Heart left ventricle (tissue), 16 donors: Measurements from ENCODE around the gene GALNT10. TPM values are rescaled to one million over a fixed set of nuclear protein-coding genes. Genes with fewer than 3 reads are reported as not detected.
A peak's percentile ranks its signal among the peaks of the same experiment; 100 is the strongest.

Experiments used
- ATAC-seq, 4 donors: fragments of 200-7000 bp; cut with Tn5 transposase; one replicate each; pipeline ENCODE4 v1.9.1; 2020 to 2022; ENCODE audit warnings: moderate library complexity in 4 of 4, mild to moderate bottlenecking in 3 of 4, moderate number of reproducible peaks in 1 of 4
- DNase-seq, 5 donors: peaks; one replicate each; pipeline ENCODE4 v3.0.0-alpha.2; 2020
- H3K27ac ChIP-seq, 12 donors: fragments of 200-600 bp; sonication (generic) in 4 of 12; one replicate each; pipeline versions ENCODE4 v1.5.0 to v1.8.0; 2016 to 2022; ENCODE audit warnings: mild to moderate bottlenecking in 2 of 12
- H3K27me3 ChIP-seq, 9 donors: fragments of 200-600 bp; sonication (generic) in 2 of 9; one replicate each; pipeline versions ENCODE4 v1.5.1 to v1.8.0; 2016 to 2022; ENCODE audit warnings: mild to moderate bottlenecking in 3 of 9
- H3K36me3 ChIP-seq, 9 donors: fragments of 200-600 bp; sonication (generic) in 2 of 9; one replicate each; pipeline versions ENCODE4 v1.5.0 to v1.8.0; 2018 to 2022; ENCODE audit warnings: mild to moderate bottlenecking in 2 of 9
- H3K4me1 ChIP-seq, 12 donors: fragments of 200-600 bp; sonication (generic) in 4 of 12; one replicate each; pipeline versions ENCODE4 v1.5.0 to v1.8.0; 2016 to 2022; ENCODE audit warnings: mild to moderate bottlenecking in 3 of 12
- H3K4me3 ChIP-seq, 12 donors: fragments of 200-600 bp; sonication (generic) in 4 of 12; one replicate each; pipeline versions ENCODE4 v1.5.0 to v1.8.0; 2017 to 2022; ENCODE audit warnings: mild to moderate bottlenecking in 9 of 12, moderate library complexity in 4 of 12
- H3K9me3 ChIP-seq, 12 donors: fragments of 200-600 bp; sonication (generic) in 4 of 12; one replicate each; pipeline versions ENCODE4 v1.5.0 to v1.8.0; 2016 to 2022; ENCODE audit warnings: mild to moderate bottlenecking in 1 of 12
- CTCF ChIP-seq, 12 donors: fragments of 200-600 bp; sonication (generic) in 4 of 12; IDR thresholded peaks; one replicate each; pipeline versions ENCODE4 v1.5.0 to v1.8.0; 2018 to 2022; ENCODE audit warnings: antibody characterized with exemption in 12 of 12, mild to moderate bottlenecking in 5 of 12
- POLR2A ChIP-seq, 2 donors: fragments of 450-650 bp; IDR thresholded peaks; one replicate each; pipeline ENCODE4 v1.6.1; 2017; ENCODE audit warnings: antibody characterized with exemption in 2 of 2, mild to moderate bottlenecking in 2 of 2, moderate library complexity in 2 of 2
- WGBS, 4 donors: extraction: QIAGEN DNeasy Blood & Tissue Kit in 2 of 4; methylation state at CpG; one replicate each; pipeline versions ENCODE4 v1.1.5 to v1.1.7; 2013 to 2018; 5-methylcytosine and 5-hydroxymethylcytosine counted together
- intact Hi-C, 10 donors: fragments of 100-400 bp; cut with DNase I; formaldehyde crosslinking; loops; one replicate each; pipeline versions ENCODE4 v1.11.1 to v1.14.2; 2022
- polyA plus RNA-seq, 2 donors: library from polyadenylated mRNA; stranded (reverse); fragments of 200-250 nt; gene quantifications; one replicate each; pipeline ENCODE4 v1.2.3, GENCODE V29; 2013
- total RNA-seq, 9 donors: library from RNA; depleted of rRNA in 2 of 9; stranded (reverse); fragments of >200 nt in 2 of 9; fragmentation: NEBNext Ultra II Directional in 3 of 9; extraction: Animal tissue kit (Norgen Biotek cat#: 25700) in 3 of 9; gene quantifications; one replicate each; pipeline versions ENCODE4 v1.1.0 to v1.2.4, GENCODE V29; 2016 to 2023
- donor health status: ischemic (EF 13 %, LVEDD 7.1; RV severe dilation, severe dysfunction).
- donor health status: healthy with polysubstance abuse.
- donor health status: DM: no; HTN: yes; CAD: no.
- donor health status: DM: no; HTN: no; CAD: no.
- donor health status: ischemic (EF 25% LVEDD 6.9; RV normal size, moderate dysfunction).
- donor health status: ischemic (EF 25% LVEDD 5.7; RV mildly dilated, moderate dysfunction).
- donor health status: healthy.
- donor health status: DM: yes; HTN: yes; CAD: no.
- donor health status: ischemic (EF 35%, LVEDD 5.7; RV mildly dilated, moderate dysfunction).
- donor health status: nonischemic (EF 11% LVEDD 7.7; RV severe dilation, severe dysfunction).
- donor health status: DM: yes; HTN: yes; CAD: no.
- donor health status: PGD.
- donor health status: ischemic (EF 29% LVEDD 5.4; RV normal size, mild dysfunction).
- donor health status: nonischemic (EF 23%, LVEDD 6.1; RV moderate dilation, normal function).

GALNT10 gene
- total and polyA plus RNA-seq, 11 donors, result 2.7 to 20.7 (median 14.4) TPM

DNA sequence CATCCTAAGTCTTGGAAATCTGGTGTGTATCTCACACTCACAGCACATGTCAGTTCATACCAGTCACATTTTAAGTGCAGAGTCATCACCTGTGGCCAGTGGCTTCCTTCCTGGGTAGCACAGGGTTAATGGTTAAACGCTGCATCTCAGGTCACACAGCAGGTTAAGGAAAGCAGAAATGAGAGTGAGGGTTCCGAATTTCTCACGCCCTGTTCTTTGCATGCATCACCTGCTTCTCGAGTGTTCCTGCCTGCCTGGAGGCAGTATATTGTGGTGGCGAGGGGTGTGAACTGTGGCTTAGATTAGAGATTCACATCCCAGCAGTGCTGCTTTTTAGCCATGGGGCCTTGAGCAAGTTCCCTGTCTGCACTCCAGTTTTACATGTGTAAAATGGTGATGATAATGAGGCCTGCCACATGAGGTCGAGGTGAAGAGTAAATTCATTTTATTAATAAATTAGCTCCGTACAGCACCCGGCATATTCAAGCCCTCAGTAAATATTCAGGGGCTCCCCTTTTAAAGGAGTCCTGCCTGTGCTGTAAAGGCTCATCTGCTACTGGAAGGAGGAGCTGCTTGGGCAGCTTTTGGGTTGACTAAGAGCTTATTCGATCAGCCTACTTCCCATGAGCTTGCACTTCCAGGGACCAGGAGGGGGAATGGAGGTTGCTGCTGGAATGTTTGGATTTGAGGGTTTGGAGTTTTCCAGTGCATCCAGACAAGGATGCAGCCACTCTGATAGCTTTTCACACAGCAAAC is 194.1 kb downstream of the GALNT10 start:
- peaks cover 0 to 63% (median 17%) of the 10 kb centered on the region in 9 donors for H3K36me3 ChIP-seq
- H3K4me3 ChIP-seq, result no peak overlapping the region
- no peaks in the 10 kb centered on the region for H3K27me3 ChIP-seq
- DNase-seq (no peak), ATAC-seq (no peak)
- intact Hi-C loops, result no loop called here
- peaks cover 0 to 10% (median 0%) of the 10 kb centered on the region in 12 donors for H3K4me1 ChIP-seq
- WGBS, 4 donors, result 72 to 83% (median 80%) methylated on average over 9 of the region's 9 CpGs
- TF ChIP-seq CTCF (IDR thresholded peaks at IDR 0.05), result no peak
- no peaks in the 10 kb centered on the region for H3K9me3 ChIP-seq
- H3K27ac ChIP-seq, result no peak overlapping the region

GRCh38 chr5:154385236-154385512 is 194.6 kb downstream of the GALNT10 start:
- 51 to 56% (median 53%) methylated on average over 7 to 8 of the region's 8 CpGs for WGBS, 4 donors
- DNase-seq (no peak), ATAC-seq (peak in 1 of 4 donors; percentile 52)
- Histone ChIP-seq H3K27ac (no peak overlapping the region), H3K4me1 (peaks cover 0 to 10% (median 0%) of the 10 kb centered on the region in 12 donors), H3K9me3 (no peaks in the 10 kb centered on the region), H3K27me3 (no peaks in the 10 kb centered on the region), H3K36me3 (peaks cover 0 to 64% (median 17%) of the 10 kb centered on the region in 9 donors), H3K4me3 (no peak overlapping the region)
- TF ChIP-seq POLR2A (IDR thresholded peaks at IDR 0.05), result no peak
- TF ChIP-seq CTCF (IDR thresholded peaks at IDR 0.05), result no peak
- intact Hi-C loops, result no loop called here

DNA sequence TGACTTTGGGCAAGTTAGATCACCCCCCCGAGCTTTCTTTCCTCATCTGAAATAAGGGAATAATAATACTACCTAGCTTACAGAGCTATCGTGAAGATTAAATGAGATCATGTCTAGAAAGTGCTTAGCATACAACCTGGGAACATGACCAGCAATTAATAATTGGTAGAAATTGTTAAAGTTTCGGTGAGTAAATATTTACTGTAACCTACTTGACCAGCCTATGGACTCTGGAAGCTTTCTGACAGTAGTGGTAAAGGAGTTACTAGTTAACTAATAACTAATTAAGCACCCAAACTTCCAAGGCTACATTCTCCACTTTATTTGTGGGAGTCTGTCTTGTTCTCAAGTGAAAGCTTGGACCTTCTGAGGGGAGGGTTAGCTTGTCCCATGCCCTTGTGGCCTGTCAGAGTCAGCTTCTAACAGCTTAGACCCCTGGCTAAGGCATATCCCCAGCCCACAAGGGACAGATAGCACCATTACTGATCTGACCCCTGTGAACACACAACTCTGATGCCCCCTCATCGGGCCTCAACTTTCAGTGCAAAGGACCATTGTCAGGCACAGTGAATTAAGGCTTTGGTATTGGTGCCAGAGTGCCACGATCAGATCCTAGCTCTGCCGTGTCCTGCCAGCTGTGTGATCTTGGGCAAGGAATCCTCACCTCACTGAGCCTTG is 196.6 kb downstream of the GALNT10 start:
- H3K9me3 ChIP-seq, result no peaks in the 10 kb centered on the region
- ATAC-seq, result no peak
- H3K4me1 ChIP-seq, result peaks cover 0 to 10% (median 0%) of the 10 kb centered on the region in 12 donors
- peaks cover 0 to 59% (median 13%) of the 10 kb centered on the region in 9 donors for H3K36me3 ChIP-seq
- DNase-seq, result no peak
- intact Hi-C loops, result no loop called here
- WGBS, 4 donors, result 91 to 99% (median 95%) methylated on average over 6 of the region's 6 CpGs
- no peak overlapping the region for H3K27ac ChIP-seq
- no peaks in the 10 kb centered on the region for H3K27me3 ChIP-seq
- H3K4me3 ChIP-seq, result no peak overlapping the region
- TF ChIP-seq CTCF (IDR thresholded peaks at IDR 0.05), result no peak
- no peak for TF ChIP-seq POLR2A (IDR thresholded peaks at IDR 0.05)

- H3K4me3 ChIP-seq, result no peak overlapping the region
- WGBS, 4 donors, result 87 to 98% (median 94%) methylated on average over 2 of the region's 2 CpGs
- TF ChIP-seq POLR2A (IDR thresholded peaks at IDR 0.05) (no peak), CTCF (IDR thresholded peaks at IDR 0.05) (no peak)
- ATAC-seq (no peak), DNase-seq (no peak)
- peaks cover 0 to 53% (median 13%) of the 10 kb centered on the region in 9 donors for H3K36me3 ChIP-seq
- H3K9me3 ChIP-seq, result no peaks in the 10 kb centered on the region
- no peaks in the 10 kb centered on the region for H3K27me3 ChIP-seq
- H3K4me1 ChIP-seq, result peaks cover 0 to 10% (median 0%) of the 10 kb centered on the region in 12 donors
- intact Hi-C loops, result no loop called here
- no peak overlapping the region for H3K27ac ChIP-seq
Observed at GRCh38 chr5:154388842-154389241, 198.3 kb downstream of the GALNT10 start.
